ENCODE measurements around the gene GORASP2. TPM values are rescaled to one million over a fixed set of nuclear protein-coding genes. Genes with fewer than 3 reads are reported as not detected.

The GORASP2 gene
- total and polyA plus RNA-seq, 2 donors (not counting 1 experiment from before 2014, with no cell fraction given): 28.2 to 228 TPM

GRCh38 chr2:170996316-170996715, 67.3 kb downstream of the GORASP2 start:
- H3K9me3 ChIP-seq (ENCODE audit: control insufficient read depth, insufficient read depth, low read depth, low read length): no peaks in the 10 kb centered on the region
- H3K4me3 ChIP-seq (replicated peaks in 1 of 4; ENCODE audit: control extremely low read depth in 1 of 4, insufficient read depth in 1 of 4, low read depth in 3 of 4, low read length in 4 of 4): no peak overlapping the region
- no peaks in the 10 kb centered on the region for H3K27me3 ChIP-seq (ENCODE audit: control insufficient read depth, insufficient read depth, low read length)
- peak; percentile 6 to 38 for DNase-seq (ENCODE audit: low read depth in 2 of 2)
- no peaks in the 10 kb centered on the region for H3K4me1 ChIP-seq (ENCODE audit: control insufficient read depth, extremely low read depth, insufficient read depth, low read length)
- no peak overlapping the region for H2AFZ ChIP-seq (ENCODE audit: low read length)
- H3K9ac ChIP-seq (ENCODE audit: insufficient read depth, low read length): no peak overlapping the region
- no peak overlapping the region for H3K4me2 ChIP-seq (ENCODE audit: extremely low read depth, insufficient read depth, low read length)
- no peak for TF ChIP-seq EZH2 (IDR thresholded peaks at IDR 0.05; ENCODE audit: low read length, missing control alignments)
- peak in 1 of 2 donors; percentile 11 for TF ChIP-seq CTCF (conservative IDR thresholded peaks at IDR 0.05 in 1 of 2, IDR thresholded peaks at IDR 0.05 in 1 of 2; ENCODE audit: low read depth in 1 of 2, low read length in 2 of 2)
- no peaks in the 10 kb centered on the region for H4K20me1 ChIP-seq (ENCODE audit: control insufficient read depth, extremely low read depth, insufficient read depth, low read length)
- H3K36me3 ChIP-seq (ENCODE audit: control insufficient read depth, insufficient read depth, low read length): peaks cover 5% of the 10 kb centered on the region
- no peaks in the 10 kb centered on the region for H3K79me2 ChIP-seq (ENCODE audit: control insufficient read depth, insufficient read depth, low read length)
- H3K27ac ChIP-seq (ENCODE audit: insufficient read depth, low read length): no peak overlapping the region

- no peak for TF ChIP-seq EZH2 (IDR thresholded peaks at IDR 0.05; ENCODE audit: low read length, missing control alignments)
- TF ChIP-seq CTCF (conservative IDR thresholded peaks at IDR 0.05 in 1 of 2, IDR thresholded peaks at IDR 0.05 in 1 of 2; ENCODE audit: low read depth in 1 of 2, low read length in 2 of 2): no peak
- Histone ChIP-seq H3K79me2 (ENCODE audit: control insufficient read depth, insufficient read depth, low read length) (no peaks in the 10 kb centered on the region), H3K4me2 (ENCODE audit: extremely low read depth, insufficient read depth, low read length) (no peak overlapping the region), H3K27me3 (ENCODE audit: control insufficient read depth, insufficient read depth, low read length) (no peaks in the 10 kb centered on the region), H3K4me1 (ENCODE audit: control insufficient read depth, extremely low read depth, insufficient read depth, low read length) (no peaks in the 10 kb centered on the region), H3K36me3 (ENCODE audit: control insufficient read depth, insufficient read depth, low read length) (peaks cover 6% of the 10 kb centered on the region), H3K9ac (ENCODE audit: insufficient read depth, low read length) (no peak overlapping the region), H4K20me1 (ENCODE audit: control insufficient read depth, extremely low read depth, insufficient read depth, low read length) (no peaks in the 10 kb centered on the region), H3K9me3 (ENCODE audit: control insufficient read depth, insufficient read depth, low read depth, low read length) (no peaks in the 10 kb centered on the region), H3K27ac (ENCODE audit: insufficient read depth, low read length) (no peak overlapping the region), H3K4me3 (replicated peaks in 1 of 4; ENCODE audit: control extremely low read depth in 1 of 4, insufficient read depth in 1 of 4, low read depth in 3 of 4, low read length in 4 of 4) (no peak overlapping the region), H2AFZ (ENCODE audit: low read length) (no peak overlapping the region)
- no peak for DNase-seq (ENCODE audit: low read depth in 2 of 2)
These were observed 69.0 kb downstream of the GORASP2 start for GRCh38 chr2:170997893-170998597.

- Histone ChIP-seq H3K4me3 (replicated peaks in 1 of 4; ENCODE audit: control extremely low read depth in 1 of 4, insufficient read depth in 1 of 4, low read depth in 3 of 4, low read length in 4 of 4) (no peak overlapping the region), H4K20me1 (ENCODE audit: control insufficient read depth, extremely low read depth, insufficient read depth, low read length) (no peaks in the 10 kb centered on the region), H3K79me2 (ENCODE audit: control insufficient read depth, insufficient read depth, low read length) (no peaks in the 10 kb centered on the region), H3K27ac (ENCODE audit: insufficient read depth, low read length) (no peak overlapping the region), H3K4me1 (ENCODE audit: control insufficient read depth, extremely low read depth, insufficient read depth, low read length) (no peaks in the 10 kb centered on the region), H2AFZ (ENCODE audit: low read length) (no peak overlapping the region), H3K9me3 (ENCODE audit: control insufficient read depth, insufficient read depth, low read depth, low read length) (no peaks in the 10 kb centered on the region), H3K9ac (ENCODE audit: insufficient read depth, low read length) (no peak overlapping the region), H3K27me3 (ENCODE audit: control insufficient read depth, insufficient read depth, low read length) (no peaks in the 10 kb centered on the region), H3K36me3 (ENCODE audit: control insufficient read depth, insufficient read depth, low read length) (peaks cover 5% of the 10 kb centered on the region), H3K4me2 (ENCODE audit: extremely low read depth, insufficient read depth, low read length) (no peak overlapping the region)
- TF ChIP-seq CTCF (conservative IDR thresholded peaks at IDR 0.05 in 1 of 2, IDR thresholded peaks at IDR 0.05 in 1 of 2; ENCODE audit: low read depth in 1 of 2, low read length in 2 of 2) (no peak), EZH2 (IDR thresholded peaks at IDR 0.05; ENCODE audit: low read length, missing control alignments) (no peak)
- DNase-seq (ENCODE audit: low read depth in 2 of 2): no peak
These were observed 70.6 kb downstream of the GORASP2 start for GRCh38 chr2:170999654-171000053.
